ENCODE data around the gene FGFR2. TPM values are rescaled to one million over a fixed set of nuclear protein-coding genes. Genes with fewer than 3 reads are reported as not detected.

The FGFR2 gene
- total and polyA plus RNA-seq, 4 donors: 11.4 to 69.9 (median 31.9) TPM

- peaks cover 0 to 3% (median 0%) of the 10 kb centered on the region in 4 donors for H3K27me3 ChIP-seq (ENCODE audit: control insufficient read depth in 4 of 4, insufficient read depth in 4 of 4, low read length in 3 of 4)
- TF ChIP-seq YY1 (IDR thresholded peaks at IDR 0.05): no peak
- no peak overlapping the region for H3K27ac ChIP-seq (ENCODE audit: low read depth in 1 of 2, low read length in 2 of 2)
- H3K4me1 ChIP-seq (ENCODE audit: control insufficient read depth in 4 of 4, insufficient read depth in 4 of 4, low read length in 3 of 4): no peaks in the 10 kb centered on the region
- peaks cover 0 to 15% (median 2%) of the 10 kb centered on the region in 4 donors for H3K9me3 ChIP-seq (ENCODE audit: control insufficient read depth in 4 of 4, low read length in 3 of 4)
- DNase-seq (ENCODE audit: low spot score): no peak
- H3K36me3 ChIP-seq (ENCODE audit: control insufficient read depth in 4 of 4, insufficient read depth in 3 of 4, low read depth in 1 of 4, low read length in 3 of 4): no peaks in the 10 kb centered on the region
- H3K9ac ChIP-seq (ENCODE audit: low read depth in 1 of 2, low read length in 2 of 2): no peak overlapping the region
- WGBS: 87% methylated on average over 11 of the region's 11 CpGs
- no peak overlapping the region for H3K4me3 ChIP-seq (ENCODE audit: low read depth in 1 of 3, low read length in 3 of 3)
These were observed 18.0 kb upstream of the FGFR2 start for GRCh38 chr10:121616291-121616690.

- no peak overlapping the region for H3K9ac ChIP-seq (ENCODE audit: low read depth in 1 of 2, low read length in 2 of 2)
- H3K36me3 ChIP-seq (ENCODE audit: control insufficient read depth in 4 of 4, insufficient read depth in 3 of 4, low read depth in 1 of 4, low read length in 3 of 4): no peaks in the 10 kb centered on the region
- H3K27ac ChIP-seq (ENCODE audit: low read depth in 1 of 2, low read length in 2 of 2): peak overlapping the region in 1 of 2 donors; percentile 9
- WGBS: 86% methylated on average over 7 of the region's 7 CpGs
- H3K4me3 ChIP-seq (ENCODE audit: low read depth in 1 of 3, low read length in 3 of 3): no peak overlapping the region
- DNase-seq (ENCODE audit: low spot score): no peak
- TF ChIP-seq, protein P1, sequence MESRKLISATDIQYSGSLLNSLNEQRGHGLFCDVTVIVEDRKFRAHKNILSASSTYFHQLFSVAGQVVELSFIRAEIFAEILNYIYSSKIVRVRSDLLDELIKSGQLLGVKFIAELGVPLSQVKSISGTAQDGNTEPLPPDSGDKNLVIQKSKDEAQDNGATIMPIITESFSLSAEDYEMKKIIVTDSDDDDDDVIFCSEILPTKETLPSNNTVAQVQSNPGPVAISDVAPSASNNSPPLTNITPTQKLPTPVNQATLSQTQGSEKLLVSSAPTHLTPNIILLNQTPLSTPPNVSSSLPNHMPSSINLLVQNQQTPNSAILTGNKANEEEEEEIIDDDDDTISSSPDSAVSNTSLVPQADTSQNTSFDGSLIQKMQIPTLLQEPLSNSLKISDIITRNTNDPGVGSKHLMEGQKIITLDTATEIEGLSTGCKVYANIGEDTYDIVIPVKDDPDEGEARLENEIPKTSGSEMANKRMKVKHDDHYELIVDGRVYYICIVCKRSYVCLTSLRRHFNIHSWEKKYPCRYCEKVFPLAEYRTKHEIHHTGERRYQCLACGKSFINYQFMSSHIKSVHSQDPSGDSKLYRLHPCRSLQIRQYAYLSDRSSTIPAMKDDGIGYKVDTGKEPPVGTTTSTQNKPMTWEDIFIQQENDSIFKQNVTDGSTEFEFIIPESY (IDR thresholded peaks at IDR 0.05): no peak
- no peak for TF ChIP-seq EGR1 (IDR thresholded peaks at IDR 0.05; ENCODE audit: low read depth in 2 of 2)
- TF ChIP-seq GABPA (IDR thresholded peaks at IDR 0.05 in 1 of 2, conservative IDR thresholded peaks at IDR 0.05 in 1 of 2): no peak
- no peak for TF ChIP-seq HNF4G (IDR thresholded peaks at IDR 0.05)
- TF ChIP-seq FOXA2 (IDR thresholded peaks at IDR 0.05): no peak
- TF ChIP-seq, protein P2, sequence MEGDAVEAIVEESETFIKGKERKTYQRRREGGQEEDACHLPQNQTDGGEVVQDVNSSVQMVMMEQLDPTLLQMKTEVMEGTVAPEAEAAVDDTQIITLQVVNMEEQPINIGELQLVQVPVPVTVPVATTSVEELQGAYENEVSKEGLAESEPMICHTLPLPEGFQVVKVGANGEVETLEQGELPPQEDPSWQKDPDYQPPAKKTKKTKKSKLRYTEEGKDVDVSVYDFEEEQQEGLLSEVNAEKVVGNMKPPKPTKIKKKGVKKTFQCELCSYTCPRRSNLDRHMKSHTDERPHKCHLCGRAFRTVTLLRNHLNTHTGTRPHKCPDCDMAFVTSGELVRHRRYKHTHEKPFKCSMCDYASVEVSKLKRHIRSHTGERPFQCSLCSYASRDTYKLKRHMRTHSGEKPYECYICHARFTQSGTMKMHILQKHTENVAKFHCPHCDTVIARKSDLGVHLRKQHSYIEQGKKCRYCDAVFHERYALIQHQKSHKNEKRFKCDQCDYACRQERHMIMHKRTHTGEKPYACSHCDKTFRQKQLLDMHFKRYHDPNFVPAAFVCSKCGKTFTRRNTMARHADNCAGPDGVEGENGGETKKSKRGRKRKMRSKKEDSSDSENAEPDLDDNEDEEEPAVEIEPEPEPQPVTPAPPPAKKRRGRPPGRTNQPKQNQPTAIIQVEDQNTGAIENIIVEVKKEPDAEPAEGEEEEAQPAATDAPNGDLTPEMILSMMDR (IDR thresholded peaks at IDR 0.05; ENCODE audit: low read depth, low read length, missing input control): no peak
- TF ChIP-seq RAD21 (IDR thresholded peaks at IDR 0.05): no peak
- no peak for TF ChIP-seq JUND (IDR thresholded peaks at IDR 0.05)
- TF ChIP-seq SP1 (IDR thresholded peaks at IDR 0.05): no peak
- no peak for TF ChIP-seq NR2F2 (IDR thresholded peaks at IDR 0.05)
- TF ChIP-seq FOXA1 (IDR thresholded peaks at IDR 0.05): no peak
- H3K4me1 ChIP-seq (ENCODE audit: control insufficient read depth in 4 of 4, insufficient read depth in 4 of 4, low read length in 3 of 4): no peaks in the 10 kb centered on the region
- peaks cover 0 to 3% (median 0%) of the 10 kb centered on the region in 4 donors for H3K27me3 ChIP-seq (ENCODE audit: control insufficient read depth in 4 of 4, insufficient read depth in 4 of 4, low read length in 3 of 4)
- H3K9me3 ChIP-seq (ENCODE audit: control insufficient read depth in 4 of 4, low read length in 3 of 4): peaks cover 0 to 15% (median 2%) of the 10 kb centered on the region in 4 donors
These were observed 17.6 kb upstream of the FGFR2 start for GRCh38 chr10:121615836-121616235.

DNA sequence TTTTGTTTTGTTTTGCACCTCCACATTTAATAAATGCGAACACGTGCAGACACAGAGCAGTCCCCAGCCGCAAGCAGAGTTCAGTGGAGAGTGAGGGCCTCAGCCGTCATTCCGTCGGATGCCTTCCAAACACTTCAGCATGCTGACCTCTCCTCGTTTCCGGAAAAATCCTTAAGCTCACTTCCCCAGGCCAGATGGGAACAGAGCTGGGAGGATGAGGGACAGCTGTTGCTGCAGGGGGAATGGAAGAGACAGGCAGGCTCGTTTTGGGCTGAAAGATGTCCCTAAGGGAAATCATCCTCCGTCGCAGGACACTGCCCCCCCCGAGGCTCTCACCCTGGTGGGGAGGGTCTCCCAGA, 17.2 kb upstream of the FGFR2 start:
- Histone ChIP-seq H3K9ac (ENCODE audit: low read depth in 1 of 2, low read length in 2 of 2) (no peak overlapping the region), H3K4me1 (ENCODE audit: control insufficient read depth in 4 of 4, insufficient read depth in 4 of 4, low read length in 3 of 4) (no peaks in the 10 kb centered on the region), H3K36me3 (ENCODE audit: control insufficient read depth in 4 of 4, insufficient read depth in 3 of 4, low read depth in 1 of 4, low read length in 3 of 4) (no peaks in the 10 kb centered on the region), H3K27me3 (ENCODE audit: control insufficient read depth in 4 of 4, insufficient read depth in 4 of 4, low read length in 3 of 4) (peaks cover 0 to 1% (median 0%) of the 10 kb centered on the region in 4 donors), H3K27ac (ENCODE audit: low read depth in 1 of 2, low read length in 2 of 2) (peak overlapping the region in 1 of 2 donors; percentile 9), H3K9me3 (ENCODE audit: control insufficient read depth in 4 of 4, low read length in 3 of 4) (peaks cover 0 to 15% (median 2%) of the 10 kb centered on the region in 4 donors), H3K4me3 (ENCODE audit: low read depth in 1 of 3, low read length in 3 of 3) (no peak overlapping the region)
- WGBS: 81% methylated on average over 12 of the region's 12 CpGs
- DNase-seq (ENCODE audit: low spot score): no peak
- TF ChIP-seq, protein P1 (IDR thresholded peaks at IDR 0.05): no peak
- TF ChIP-seq SP1 (IDR thresholded peaks at IDR 0.05) (no peak), YY1 (IDR thresholded peaks at IDR 0.05) (no peak), JUND (IDR thresholded peaks at IDR 0.05) (no peak), EGR1 (IDR thresholded peaks at IDR 0.05; ENCODE audit: low read depth in 2 of 2) (no peak), RAD21 (IDR thresholded peaks at IDR 0.05) (no peak), NR2F2 (IDR thresholded peaks at IDR 0.05) (no peak), HNF4A (conservative IDR thresholded peaks at IDR 0.05) (no peak), GABPA (IDR thresholded peaks at IDR 0.05 in 1 of 2, conservative IDR thresholded peaks at IDR 0.05 in 1 of 2) (no peak), HNF4G (IDR thresholded peaks at IDR 0.05) (no peak), RXRA (IDR thresholded peaks at IDR 0.05) (no peak), FOXA2 (IDR thresholded peaks at IDR 0.05) (no peak)
- TF ChIP-seq, protein P2 (IDR thresholded peaks at IDR 0.05; ENCODE audit: low read depth, low read length, missing input control): no peak
- TF ChIP-seq, protein P3, sequence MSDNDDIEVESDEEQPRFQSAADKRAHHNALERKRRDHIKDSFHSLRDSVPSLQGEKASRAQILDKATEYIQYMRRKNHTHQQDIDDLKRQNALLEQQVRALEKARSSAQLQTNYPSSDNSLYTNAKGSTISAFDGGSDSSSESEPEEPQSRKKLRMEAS (IDR thresholded peaks at IDR 0.05): no peak

All from liver (tissue), 9 donors.